BJ (cell line): Measurements from ENCODE around the gene DDX11. TPM values are rescaled to one million over a fixed set of nuclear protein-coding genes. Genes with fewer than 3 reads are reported as not detected.
"Not testable (repeated sequence)": the region's sequence is repeated elsewhere in the genome, so short reads cannot be mapped to it uniquely, and the experiment has no call there.

Experiments
- CTCF ChIA-PET: fragments of 350-600 bp; formaldehyde crosslinking; extraction: SDS; loops from one replicate; lab custom pipeline; 2021; ENCODE audit warnings: antibody characterized with exemption, inconsistent platforms; lab: Yijun Ruan, JAX
- POLR2A ChIA-PET: fragments of 300-600 bp; sonication (Branson Sonifier 250); formaldehyde crosslinking; extraction: SDS; loops from one replicate; lab custom pipeline; 2021; ENCODE audit warnings: antibody characterized with exemption; lab: Charles Lee
- DNase-seq: peaks from one replicate; pipeline ENCODE4 v3.0.0-alpha.2; 2011; ENCODE audit warnings: low read depth
- H3K27me3 ChIP-seq: 2 replicates; pipeline ENCODE4 v1.6.0; 2011; ENCODE audit warnings: low read length; ENCODE audit not compliant: control insufficient read depth, insufficient read depth
- H3K36me3 ChIP-seq: 2 replicates; pipeline ENCODE4 v1.5.1; 2011; ENCODE audit warnings: low read length; ENCODE audit not compliant: control insufficient read depth, insufficient read depth
- H3K4me3 ChIP-seq: 2 replicates; pipeline ENCODE4 v1.5.1; 2011; ENCODE audit warnings: low read depth, mild to moderate bottlenecking, control low read depth, low read length
- CTCF ChIP-seq: IDR thresholded peaks from 2 replicates; pipeline ENCODE4 v1.5.1; 2011; ENCODE audit warnings: low read depth, mild to moderate bottlenecking, control low read depth, inconsistent platforms, low read length, moderate library complexity; ENCODE audit not compliant: insufficient read depth
- polyA plus RNA-seq: library from polyadenylated mRNA; depleted of rRNA; stranded (reverse); fragments of >200 nt; gene quantifications from 2 replicates; pipeline ENCODE4 v1.2.3, GENCODE V29; 2011

Gene DDX11
- polyA plus RNA-seq, 1 experiment = 12.8 TPM

DNA sequence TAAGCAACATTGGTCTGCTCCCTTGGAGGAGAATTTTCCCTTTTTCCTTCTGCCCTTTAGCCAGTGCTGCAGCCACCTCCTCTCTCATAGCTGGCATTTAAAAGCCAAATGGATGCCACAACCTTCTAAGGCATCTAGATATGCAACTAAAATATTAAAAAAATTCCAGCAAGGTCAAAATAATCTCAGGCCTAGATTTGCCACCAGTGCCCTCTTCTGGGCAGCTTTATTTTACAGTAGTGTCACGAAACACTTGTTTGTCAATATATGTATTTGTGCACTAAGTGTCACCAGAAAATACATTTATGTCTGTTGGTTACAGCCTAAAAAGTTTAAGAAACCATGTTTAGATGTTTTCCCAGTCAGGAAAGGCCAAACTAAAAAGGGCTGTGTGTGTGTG is 19.7 kb upstream of the DDX11 start:
- CTCF ChIA-PET = interaction anchor here (1.8 to 2.0 kb wide), 2 partner anchors 67 to 203 kb away, joined by 5 to 11 read pairs; no protein-coding TSS in a partner anchor
- H3K36me3 ChIP-seq, H3K4me3 ChIP-seq, H3K27me3 ChIP-seq, POLR2A ChIA-PET, DNase-seq: not testable (repeated sequence)
- TF ChIP-seq CTCF = peak; percentile 28

GRCh38 chr12:31057671-31058070 is 16.0 kb upstream of the DDX11 start:
- ChIA-PET CTCF (interaction anchor here (1.1 kb wide), 2 partner anchors 67 to 72 kb away, joined by 3 read pairs; no protein-coding TSS in a partner anchor), POLR2A (no interaction called here)
- Histone ChIP-seq H3K27me3 (no peaks in the 10 kb centered on the region), H3K36me3 (no peaks in the 10 kb centered on the region), H3K4me3 (no peak overlapping the region)
- no peak for DNase-seq
- TF ChIP-seq CTCF = no peak

- POLR2A ChIA-PET, H3K36me3 ChIP-seq, H3K27me3 ChIP-seq, H3K4me3 ChIP-seq, DNase-seq, CTCF ChIA-PET: not testable (repeated sequence)
Measured at GRCh38 chr12:31066196-31066595, 7.5 kb upstream of the DDX11 start.

GRCh38 chr12:31067656-31068055 is 6.0 kb upstream of the DDX11 start:
- CTCF ChIA-PET, H3K4me3 ChIP-seq, POLR2A ChIA-PET, DNase-seq, H3K36me3 ChIP-seq, H3K27me3 ChIP-seq: not testable (repeated sequence)

DNA sequence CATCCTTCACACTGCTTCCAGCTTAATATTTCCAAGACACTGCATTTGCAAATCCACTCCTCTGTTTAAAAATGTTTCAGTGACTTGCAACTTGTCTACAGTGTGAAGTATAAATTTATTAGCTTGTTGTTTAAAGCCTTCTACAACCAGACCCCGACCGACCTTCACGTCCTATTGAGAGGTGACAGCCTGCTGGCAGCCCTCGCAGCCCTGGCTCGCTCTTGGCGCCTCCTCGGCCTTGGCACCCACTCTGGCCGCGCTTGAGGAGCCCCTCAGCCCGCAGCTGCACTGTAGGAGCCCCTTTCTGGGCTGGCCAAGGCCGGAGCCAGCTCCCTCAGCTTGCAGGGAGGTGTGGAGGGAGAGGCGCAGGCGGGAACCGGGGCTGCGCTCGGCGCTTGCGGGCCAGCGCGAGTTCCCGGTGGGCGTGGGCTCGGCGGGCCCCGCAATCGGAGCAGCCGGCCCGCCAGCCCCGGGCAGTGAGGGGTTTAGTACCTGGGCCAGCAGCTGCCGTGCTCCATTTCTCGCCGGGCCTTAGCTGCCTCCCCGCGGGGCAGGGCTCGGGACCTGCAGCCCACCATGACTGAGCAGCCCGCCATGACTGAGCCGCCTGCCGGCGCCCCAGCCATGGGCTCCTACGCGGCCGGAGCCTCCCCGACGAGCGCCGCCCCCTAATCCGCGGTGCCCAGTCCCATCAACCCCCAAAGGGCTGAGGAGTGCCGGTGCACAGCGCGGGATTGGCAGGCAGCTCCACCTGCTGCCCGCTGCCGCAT is 2.5 kb upstream of the DDX11 start:
- H3K4me3 ChIP-seq, H3K36me3 ChIP-seq, POLR2A ChIA-PET, DNase-seq, H3K27me3 ChIP-seq, CTCF ChIA-PET: not testable (repeated sequence)

- DNase-seq, POLR2A ChIA-PET, H3K4me3 ChIP-seq, H3K27me3 ChIP-seq, H3K36me3 ChIP-seq: not testable (repeated sequence)
- CTCF ChIA-PET = interaction anchor here (0.7 kb wide), 1 partner anchor 243 kb away, joined by 3 read pairs; no protein-coding TSS in a partner anchor
Measured at GRCh38 chr12:31072962-31073361, 698 bp upstream of the DDX11 start.

DNA sequence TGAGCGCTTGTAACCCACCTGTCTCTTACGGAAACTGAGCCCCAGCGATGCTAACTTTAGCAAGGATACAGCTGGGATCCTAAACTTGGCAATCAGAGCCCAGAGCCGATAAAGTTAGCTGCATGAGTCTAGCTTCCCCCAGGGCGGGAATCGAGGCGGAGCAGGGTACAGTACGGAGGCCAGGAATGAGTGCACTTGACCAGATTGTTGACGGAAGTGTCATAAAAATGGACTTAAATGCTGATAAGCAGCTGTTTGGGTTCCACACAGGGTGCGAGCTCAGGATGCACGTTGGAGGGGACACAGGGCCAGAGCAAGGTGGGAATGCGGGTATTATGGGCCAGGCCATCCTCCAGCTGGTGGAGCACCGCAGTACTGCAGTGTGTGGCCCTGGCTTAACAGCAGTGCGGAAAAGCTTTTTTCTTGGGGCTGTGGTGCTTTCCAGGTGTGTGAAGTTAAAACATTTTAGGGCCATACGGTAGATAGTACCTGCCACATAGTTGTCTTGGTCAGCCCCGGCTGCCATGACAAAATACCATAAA is 744 bp downstream of the DDX11 start:
- DNase-seq, H3K27me3 ChIP-seq, CTCF ChIA-PET, POLR2A ChIA-PET, H3K36me3 ChIP-seq: not testable (repeated sequence)
- H3K4me3 ChIP-seq = peak overlapping the region; percentile 62
- peak; percentile 43 for TF ChIP-seq CTCF

GRCh38 chr12:31076150-31076549 is 2.5 kb downstream of the DDX11 start:
- H3K36me3 ChIP-seq, POLR2A ChIA-PET, H3K27me3 ChIP-seq, DNase-seq, H3K4me3 ChIP-seq, CTCF ChIA-PET: not testable (repeated sequence)

DNA sequence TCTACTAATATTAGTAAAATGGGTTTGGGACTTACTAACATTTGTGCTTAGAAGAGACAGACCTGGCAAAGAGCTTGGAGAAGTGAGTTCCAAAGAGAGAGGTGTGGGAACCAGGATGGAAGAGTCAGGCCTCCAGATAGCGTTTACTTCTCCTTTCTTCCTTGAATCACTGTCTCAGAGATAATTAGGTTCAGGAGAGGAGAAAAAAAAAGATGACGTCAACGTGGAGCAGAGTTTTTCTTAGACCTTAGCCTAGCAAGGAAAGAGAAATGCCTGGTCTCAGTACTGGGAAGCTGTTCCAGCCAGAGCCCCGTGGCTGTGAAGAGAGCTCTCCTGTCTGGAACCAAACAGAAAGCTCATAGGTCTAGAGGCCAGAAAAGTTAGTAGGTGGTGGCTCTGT is 3.4 kb downstream of the DDX11 start:
- DNase-seq, CTCF ChIA-PET, H3K27me3 ChIP-seq, H3K36me3 ChIP-seq, H3K4me3 ChIP-seq, POLR2A ChIA-PET: not testable (repeated sequence)
